Common myeloid progenitor, CD34-positive (primary cell): ENCODE data around the gene RELCH.

ENCODE experiments used
- CTCF ChIA-PET: fragments of 350-600 bp; sonication (Branson Sonifier 250); formaldehyde crosslinking; loops from one replicate; lab custom pipeline; 2021; ENCODE audit warnings: antibody characterized with exemption; lab: Charles Lee
- POLR2A ChIA-PET: fragments of 350-600 bp; sonication (Branson Sonifier 250); formaldehyde crosslinking; loops from one replicate; lab custom pipeline; 2021; ENCODE audit warnings: antibody characterized with exemption; lab: Charles Lee
- DNase-seq, 3 donors: peaks; one replicate each; pipeline versions ENCODE4 v3.0.0 to v3.0.0-alpha.2; 2013
- H3K27ac ChIP-seq, 2 experiments: 1 replicate in 1 of 2; 2 replicates in 1 of 2; pipeline ENCODE4 v1.7.0; 2013; ENCODE audit warnings: inconsistent platforms in 2 of 2, low read length in 2 of 2, mild to moderate bottlenecking in 2 of 2, low read depth in 1 of 2, moderate library complexity in 1 of 2; ENCODE audit not compliant: severe bottlenecking in 2 of 2, insufficient read depth in 1 of 2, poor library complexity in 1 of 2
- H3K27me3 ChIP-seq, 5 experiments: replicated peaks in 2 of 5; 1 replicate in 3 of 5; 2 replicates in 2 of 5; pipeline versions ENCODE4 v1.6.1 to v1.7.0; 2013; ENCODE audit warnings: low read length in 4 of 5, mild to moderate bottlenecking in 2 of 5, moderate library complexity in 2 of 5, inconsistent platforms in 1 of 5; ENCODE audit not compliant: insufficient read depth in 5 of 5, control insufficient read depth in 4 of 5
- H3K36me3 ChIP-seq, 4 experiments: 1 replicate in 2 of 4; 2 replicates in 2 of 4; pipeline versions ENCODE4 v1.6.1 to v1.7.0; 2013; ENCODE audit warnings: low read length in 3 of 4, control low read depth in 1 of 4, mild to moderate bottlenecking in 1 of 4; ENCODE audit not compliant: control insufficient read depth in 4 of 4, insufficient read depth in 4 of 4
- H3K4me1 ChIP-seq, 4 experiments: 1 replicate in 3 of 4; 2 replicates in 1 of 4; pipeline versions ENCODE4 v1.6.1 to v1.7.1; 2013; ENCODE audit warnings: low read length in 3 of 4, mild to moderate bottlenecking in 3 of 4, control low read depth in 1 of 4, inconsistent platforms in 1 of 4, moderate library complexity in 1 of 4; ENCODE audit not compliant: control insufficient read depth in 4 of 4, insufficient read depth in 4 of 4; ENCODE audit errors: control extremely low read depth in 1 of 4
- H3K4me3 ChIP-seq, 7 experiments: 1 replicate in 4 of 7; 2 replicates in 3 of 7; pipeline versions ENCODE4 v1.5.1 to v1.7.0; 2013; ENCODE audit warnings: mild to moderate bottlenecking in 7 of 7, low read length in 6 of 7, moderate library complexity in 6 of 7, inconsistent platforms in 2 of 7, low read depth in 2 of 7, control low read depth in 1 of 7; ENCODE audit not compliant: insufficient read depth in 4 of 7, control insufficient read depth in 1 of 7; ENCODE audit errors: extremely low read depth in 1 of 7
- H3K9me3 ChIP-seq, 5 experiments: 1 replicate in 4 of 5; 2 replicates in 1 of 5; pipeline versions ENCODE4 v1.6.1 to v1.7.1; 2013; ENCODE audit warnings: low read length in 4 of 5, mild to moderate bottlenecking in 2 of 5, inconsistent platforms in 1 of 5, low read depth in 1 of 5, moderate library complexity in 1 of 5; ENCODE audit not compliant: control insufficient read depth in 4 of 5, insufficient read depth in 2 of 5; ENCODE audit errors: control extremely low read depth in 1 of 5
- WGBS: methylation state at CpG from one replicate; pipeline ENCODE4 v1.1.5; 2013; ENCODE audit not compliant: insufficient coverage; 5-methylcytosine and 5-hydroxymethylcytosine counted together

RELCH gene

DNA sequence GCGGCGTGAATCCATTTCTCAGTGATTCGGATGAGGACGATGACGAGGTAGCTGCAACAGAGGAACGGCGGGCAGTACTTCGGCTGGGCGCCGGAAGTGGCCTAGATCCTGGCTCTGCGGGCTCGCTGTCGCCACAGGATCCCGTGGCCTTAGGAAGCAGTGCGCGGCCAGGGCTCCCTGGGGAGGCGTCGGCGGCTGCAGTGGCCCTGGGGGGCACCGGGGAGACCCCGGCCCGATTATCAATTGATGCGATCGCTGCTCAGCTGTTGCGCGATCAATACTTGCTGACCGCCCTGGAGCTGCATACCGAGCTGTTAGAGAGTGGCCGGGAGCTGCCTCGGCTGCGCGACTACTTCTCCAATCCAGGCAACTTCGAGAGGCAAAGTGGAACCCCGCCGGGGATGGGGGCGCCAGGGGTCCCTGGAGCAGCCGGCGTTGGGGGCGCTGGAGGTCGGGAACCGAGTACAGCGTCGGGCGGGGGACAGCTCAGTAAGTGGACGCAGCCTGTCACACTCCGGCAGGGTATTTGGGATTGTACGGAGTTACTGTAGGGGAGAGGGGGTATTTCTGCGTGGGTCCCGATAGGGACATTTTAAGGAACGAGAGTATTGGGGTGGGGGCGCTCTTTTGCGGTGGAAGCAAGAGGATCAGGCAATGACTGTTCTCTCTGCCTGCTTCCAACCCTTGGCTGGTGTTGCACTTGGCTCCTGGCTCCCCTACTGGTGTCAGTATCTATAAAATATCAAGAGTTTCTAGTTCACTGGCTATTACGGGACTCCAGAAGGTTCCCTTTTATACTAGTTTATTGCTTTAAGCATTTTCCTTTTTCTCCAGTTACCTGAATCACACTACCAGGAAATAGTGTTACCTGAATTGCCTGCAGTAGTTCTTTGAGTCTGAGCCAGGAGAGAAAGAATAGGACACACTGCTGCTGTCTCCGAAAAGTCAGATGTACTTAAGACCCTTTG lies 772 bp downstream of the RELCH start:
- CTCF ChIA-PET, result interaction anchor here (0.9 to 9.5 kb wide), 8 partner anchors 10 to 396 kb away, joined by 3 to 132 read pairs (median 4); no protein-coding TSS in a partner anchor
- Histone ChIP-seq H3K36me3 (peaks cover 0 to 10% (median 0%) of the 10 kb centered on the region in 4 experiments), H3K27ac (peak overlapping the region; percentile 77 to 90), H3K27me3 (no peaks in the 10 kb centered on the region), H3K9me3 (no peaks in the 10 kb centered on the region), H3K4me3 (peak overlapping the region; percentile 78 to 100 (median 97)), H3K4me1 (peaks cover 13 to 46% (median 26%) of the 10 kb centered on the region in 4 experiments)
- POLR2A ChIA-PET, result interaction anchor here (1.1 to 1.9 kb wide), 2 partner anchors 15 to 61 kb away, joined by 3 to 6 read pairs; no protein-coding TSS in a partner anchor
- DNase-seq, result peak; percentile 51 to 79 (median 72)
- under 1% methylated on average over 46 of the region's 54 CpGs for WGBS

DNA sequence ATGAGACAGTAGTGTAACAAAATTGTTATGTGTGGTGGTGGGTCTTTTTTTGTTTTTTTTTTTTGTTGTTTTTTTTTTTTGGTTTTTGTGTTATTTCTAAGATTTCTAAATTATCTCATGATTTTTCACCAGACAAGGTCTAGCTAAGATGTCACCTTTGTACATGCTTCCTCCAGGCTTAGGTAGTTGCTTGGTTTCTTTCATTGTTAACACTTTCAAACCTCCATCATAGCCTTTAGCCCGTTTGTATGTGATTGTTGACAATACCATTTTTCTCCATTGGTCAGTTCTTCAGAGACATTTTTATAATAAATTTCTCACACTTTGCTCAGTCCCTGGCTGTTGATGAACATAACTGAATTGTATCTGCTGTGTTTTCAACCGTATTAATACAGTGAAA lies 2.2 kb downstream of the RELCH start:
- H3K36me3 ChIP-seq, result peaks cover 0 to 10% (median 0%) of the 10 kb centered on the region in 4 experiments
- H3K4me1 ChIP-seq, result peaks cover 14 to 46% (median 26%) of the 10 kb centered on the region in 4 experiments
- DNase-seq, result no peak
- no peaks in the 10 kb centered on the region for H3K27me3 ChIP-seq
- peak overlapping the region in 6 of 7 experiments; percentile 78 to 100 (median 96) for H3K4me3 ChIP-seq
- ChIA-PET CTCF (interaction anchor here (3.0 kb wide), 1 partner anchor 11 kb away, joined by 9 read pairs; no protein-coding TSS in a partner anchor), POLR2A (no interaction called here)
- no peaks in the 10 kb centered on the region for H3K9me3 ChIP-seq
- WGBS, result 60% methylated on average over 1 of the region's 2 CpGs
- H3K27ac ChIP-seq, result peak overlapping the region in 1 of 2 experiments; percentile 90

DNA sequence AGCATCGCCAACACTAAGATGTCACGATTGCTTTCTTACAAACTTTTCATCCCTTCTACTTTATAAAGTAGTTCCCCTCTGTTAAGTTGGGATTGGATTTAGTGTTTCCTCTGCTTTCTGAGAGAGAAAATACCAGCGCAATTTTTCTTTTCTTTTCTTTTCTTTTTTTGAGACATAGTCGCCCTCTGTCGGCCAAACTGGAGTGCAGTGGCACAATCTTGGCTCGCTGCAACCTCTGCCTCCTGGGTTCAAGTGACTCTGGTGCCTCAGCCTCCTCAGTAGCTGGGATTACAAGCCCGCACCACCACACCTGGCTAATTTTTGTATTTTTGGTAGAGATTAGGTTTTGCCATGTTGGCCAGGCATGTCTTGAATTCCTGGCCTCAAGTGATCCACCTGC lies 9.0 kb downstream of the RELCH start:
- peaks cover 0 to 7% (median 3%) of the 10 kb centered on the region in 4 experiments for H3K4me1 ChIP-seq
- H3K9me3 ChIP-seq, result no peaks in the 10 kb centered on the region
- H3K27ac ChIP-seq, result no peak overlapping the region
- no peak overlapping the region for H3K4me3 ChIP-seq
- no peak for DNase-seq
- WGBS, result 98% methylated on average over 4 of the region's 7 CpGs
- H3K36me3 ChIP-seq, result peaks cover 0 to 7% (median 0%) of the 10 kb centered on the region in 4 experiments
- H3K27me3 ChIP-seq, result no peaks in the 10 kb centered on the region
- ChIA-PET POLR2A (no interaction called here), CTCF (no interaction called here)

- ChIA-PET POLR2A (no interaction called here), CTCF (interaction anchor here (0.8 to 2.3 kb wide), 3 partner anchors 10 to 58 kb away, joined by 3 to 11 read pairs (median 3); partner anchors contain the start of genes PIGN and RELCH)
- H3K36me3 ChIP-seq, result peaks cover 0 to 3% (median 0%) of the 10 kb centered on the region in 4 experiments
- H3K27ac ChIP-seq, result no peak overlapping the region
- H3K27me3 ChIP-seq, result no peaks in the 10 kb centered on the region
- H3K4me1 ChIP-seq, result peaks cover 0 to 6% (median 2%) of the 10 kb centered on the region in 4 experiments
- no peaks in the 10 kb centered on the region for H3K9me3 ChIP-seq
- no peak overlapping the region for H3K4me3 ChIP-seq
- no peak for DNase-seq
Observed at GRCh38 chr18:62196980-62197379, 9.9 kb downstream of the RELCH start.

DNA sequence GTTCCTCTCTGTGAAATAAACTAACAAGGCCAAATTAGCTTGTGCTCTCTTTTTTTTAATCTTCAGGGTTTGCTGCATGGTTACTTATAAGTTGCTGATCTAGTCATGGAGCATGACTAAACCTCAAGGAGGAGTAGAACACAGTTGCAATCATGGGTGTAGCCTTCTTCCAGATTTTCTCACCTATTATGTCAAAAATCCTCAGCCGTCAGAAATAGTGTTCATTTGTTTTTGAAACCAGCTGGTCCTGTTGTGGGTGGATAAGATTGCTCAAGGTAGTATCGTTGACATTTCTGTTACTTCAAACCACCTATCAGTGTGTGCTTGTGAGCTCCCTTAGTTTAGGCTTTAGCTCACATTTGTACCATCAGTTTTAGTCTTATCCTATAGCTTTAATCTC lies 11.2 kb downstream of the RELCH start:
- Histone ChIP-seq H3K27ac (no peak overlapping the region), H3K4me3 (no peak overlapping the region), H3K27me3 (no peaks in the 10 kb centered on the region), H3K36me3 (no peaks in the 10 kb centered on the region), H3K4me1 (peaks cover 0 to 3% (median 1%) of the 10 kb centered on the region in 4 experiments), H3K9me3 (no peaks in the 10 kb centered on the region)
- ChIA-PET CTCF (interaction anchor here (0.7 to 2.3 kb wide), 3 partner anchors 11 to 388 kb away, joined by 3 to 11 read pairs (median 3); partner anchors contain the start of genes PIGN and RELCH), POLR2A (no interaction called here)
- DNase-seq, result no peak
- WGBS, result 100% methylated on average over 1 of the region's 2 CpGs

GRCh38 chr18:62199629-62200028 lies 12.6 kb downstream of the RELCH start:
- H3K9me3 ChIP-seq, result no peaks in the 10 kb centered on the region
- no peak for DNase-seq
- H3K27ac ChIP-seq, result no peak overlapping the region
- H3K4me3 ChIP-seq, result no peak overlapping the region
- peaks cover 0 to 3% (median 0%) of the 10 kb centered on the region in 4 experiments for H3K36me3 ChIP-seq
- 100% methylated on average over 1 of the region's 2 CpGs for WGBS
- no peaks in the 10 kb centered on the region for H3K27me3 ChIP-seq
- ChIA-PET POLR2A (no interaction called here), CTCF (interaction anchor here (0.9 to 2.0 kb wide), 6 partner anchors 9 to 50 kb away, joined by 3 to 9 read pairs (median 6); partner anchors contain the start of genes PIGN and RELCH)
- H3K4me1 ChIP-seq, result peaks cover 0 to 3% (median 1%) of the 10 kb centered on the region in 4 experiments
